Measurements from ENCODE around the gene PTDSS2.

The PTDSS2 gene

GRCh38 chr11:486189-486588 is 36.1 kb downstream of the PTDSS2 start:
- no peak overlapping the region for H3K4me3 ChIP-seq
- H3K27me3 ChIP-seq (ENCODE audit: low read depth), result no peaks in the 10 kb centered on the region
- peaks cover 5% of the 10 kb centered on the region; the same call in 1 of the 2 replicates for H3K36me3 ChIP-seq (replicated peaks)
- no peak for DNase-seq (ENCODE audit: low spot score in 2 of 2)
- no peaks in the 10 kb centered on the region for H3K4me1 ChIP-seq
- no peaks in the 10 kb centered on the region for H3K9me3 ChIP-seq
- in situ Hi-C loops (cut with MboI; ENCODE audit: low sequenced_read_pairs), result no loop called here

GRCh38 chr11:487571-488021 is 37.5 kb downstream of the PTDSS2 start:
- Histone ChIP-seq H3K4me3 (no peak overlapping the region), H3K36me3 (replicated peaks) (peaks cover 8% of the 10 kb centered on the region), H3K9me3 (no peaks in the 10 kb centered on the region), H3K27me3 (ENCODE audit: low read depth) (no peaks in the 10 kb centered on the region), H3K4me1 (no peaks in the 10 kb centered on the region)
- in situ Hi-C loops (cut with MboI; ENCODE audit: low sequenced_read_pairs), result no loop called here
- DNase-seq (ENCODE audit: low spot score in 2 of 2), result no peak

- Histone ChIP-seq H3K4me3 (no peak overlapping the region), H3K4me1 (no peaks in the 10 kb centered on the region), H3K27me3 (ENCODE audit: low read depth) (no peaks in the 10 kb centered on the region), H3K9me3 (no peaks in the 10 kb centered on the region), H3K36me3 (replicated peaks) (peaks cover 10% of the 10 kb centered on the region)
- in situ Hi-C loops (cut with MboI; ENCODE audit: low sequenced_read_pairs), result no loop called here
- DNase-seq (ENCODE audit: low spot score in 2 of 2), result no peak
Measured at GRCh38 chr11:488062-488461, 38.0 kb downstream of the PTDSS2 start.

GRCh38 chr11:488579-488978 is 38.5 kb downstream of the PTDSS2 start:
- no peaks in the 10 kb centered on the region for H3K27me3 ChIP-seq (ENCODE audit: low read depth)
- H3K4me3 ChIP-seq, result no peak overlapping the region
- peaks cover 13% of the 10 kb centered on the region for H3K36me3 ChIP-seq (replicated peaks)
- DNase-seq (ENCODE audit: low spot score in 2 of 2), result no peak
- no peaks in the 10 kb centered on the region for H3K9me3 ChIP-seq
- in situ Hi-C loops (cut with MboI; ENCODE audit: low sequenced_read_pairs), result no loop called here
- no peaks in the 10 kb centered on the region for H3K4me1 ChIP-seq

- peaks cover 15% of the 10 kb centered on the region for H3K36me3 ChIP-seq (replicated peaks)
- H3K27me3 ChIP-seq (ENCODE audit: low read depth), result no peaks in the 10 kb centered on the region
- no peak overlapping the region for H3K4me3 ChIP-seq
- H3K9me3 ChIP-seq, result no peaks in the 10 kb centered on the region
- no peaks in the 10 kb centered on the region for H3K4me1 ChIP-seq
- no peak for DNase-seq (ENCODE audit: low spot score in 2 of 2)
- in situ Hi-C loops (cut with MboI; ENCODE audit: low sequenced_read_pairs), result no loop called here
Measured at GRCh38 chr11:488992-489391, 38.9 kb downstream of the PTDSS2 start.

GRCh38 chr11:489610-490185 is 39.6 kb downstream of the PTDSS2 start:
- H3K36me3 ChIP-seq (replicated peaks), result peaks cover 21% of the 10 kb centered on the region

GRCh38 chr11:490186-490929 is 40.3 kb downstream of the PTDSS2 start:
- Histone ChIP-seq H3K9me3 (no peaks in the 10 kb centered on the region), H3K4me3 (no peak overlapping the region), H3K4me1 (no peaks in the 10 kb centered on the region), H3K36me3 (replicated peaks) (peaks cover 24% of the 10 kb centered on the region), H3K27me3 (ENCODE audit: low read depth) (no peaks in the 10 kb centered on the region)
- no peak for DNase-seq (ENCODE audit: low spot score in 2 of 2)
- in situ Hi-C loops (cut with MboI; ENCODE audit: low sequenced_read_pairs), result no loop called here

More at GRCh38 chr11:489610-490185, 39.6 kb downstream of the PTDSS2 start:
- no peak for DNase-seq (ENCODE audit: low spot score in 2 of 2)
- in situ Hi-C loops (cut with MboI; ENCODE audit: low sequenced_read_pairs), result no loop called here
- Histone ChIP-seq H3K4me3 (no peak overlapping the region), H3K4me1 (no peaks in the 10 kb centered on the region), H3K9me3 (no peaks in the 10 kb centered on the region), H3K27me3 (ENCODE audit: low read depth) (no peaks in the 10 kb centered on the region)

GRCh38 chr11:490930-491260 is 40.8 kb downstream of the PTDSS2 start:
- no peak for DNase-seq (ENCODE audit: low spot score in 2 of 2)
- H3K9me3 ChIP-seq, result no peaks in the 10 kb centered on the region
- H3K4me3 ChIP-seq, result no peak overlapping the region
- no peaks in the 10 kb centered on the region for H3K27me3 ChIP-seq (ENCODE audit: low read depth)
- H3K4me1 ChIP-seq, result no peaks in the 10 kb centered on the region
- peaks cover 30% of the 10 kb centered on the region for H3K36me3 ChIP-seq (replicated peaks)
- in situ Hi-C loops (cut with MboI; ENCODE audit: low sequenced_read_pairs), result no loop called here

- no peak for DNase-seq (ENCODE audit: low spot score in 2 of 2)
- Histone ChIP-seq H3K4me1 (no peaks in the 10 kb centered on the region), H3K4me3 (no peak overlapping the region), H3K27me3 (ENCODE audit: low read depth) (no peaks in the 10 kb centered on the region), H3K9me3 (no peaks in the 10 kb centered on the region), H3K36me3 (replicated peaks) (peaks cover 34% of the 10 kb centered on the region)
- in situ Hi-C loops (cut with MboI; ENCODE audit: low sequenced_read_pairs), result no loop called here
Measured at GRCh38 chr11:491358-491757, 41.3 kb downstream of the PTDSS2 start.

- Histone ChIP-seq H3K27me3 (ENCODE audit: low read depth) (no peaks in the 10 kb centered on the region), H3K4me1 (no peaks in the 10 kb centered on the region), H3K9me3 (no peaks in the 10 kb centered on the region), H3K4me3 (no peak overlapping the region), H3K36me3 (replicated peaks) (peaks cover 42% of the 10 kb centered on the region)
- in situ Hi-C loops (cut with MboI; ENCODE audit: low sequenced_read_pairs), result no loop called here
- DNase-seq (ENCODE audit: low spot score in 2 of 2), result no peak
Measured at GRCh38 chr11:492427-493226, 42.5 kb downstream of the PTDSS2 start.

GRCh38 chr11:494761-495536 is 44.9 kb downstream of the PTDSS2 start:
- in situ Hi-C loops (cut with MboI; ENCODE audit: low sequenced_read_pairs), result no loop called here

GRCh38 chr11:495537-495931 is 45.5 kb downstream of the PTDSS2 start:
- Histone ChIP-seq H3K4me3 (no peak overlapping the region), H3K36me3 (replicated peaks) (peaks cover 71% of the 10 kb centered on the region), H3K4me1 (no peaks in the 10 kb centered on the region), H3K27me3 (ENCODE audit: low read depth) (no peaks in the 10 kb centered on the region), H3K9me3 (no peaks in the 10 kb centered on the region)
- DNase-seq (ENCODE audit: low spot score in 2 of 2), result no peak
- in situ Hi-C loops (cut with MboI; ENCODE audit: low sequenced_read_pairs), result no loop called here

More at GRCh38 chr11:494761-495536, 44.9 kb downstream of the PTDSS2 start:
- peaks cover 65% of the 10 kb centered on the region for H3K36me3 ChIP-seq (replicated peaks)
- H3K27me3 ChIP-seq (ENCODE audit: low read depth), result no peaks in the 10 kb centered on the region
- DNase-seq (ENCODE audit: low spot score in 2 of 2), result no peak
- H3K4me3 ChIP-seq, result no peak overlapping the region
- H3K4me1 ChIP-seq, result no peaks in the 10 kb centered on the region
- no peaks in the 10 kb centered on the region for H3K9me3 ChIP-seq

- H3K27me3 ChIP-seq (ENCODE audit: low read depth), result no peaks in the 10 kb centered on the region
- no peak overlapping the region for H3K4me3 ChIP-seq
- DNase-seq (ENCODE audit: low spot score in 2 of 2), result peak in 1 of 2 experiments; percentile 43
- H3K4me1 ChIP-seq, result no peaks in the 10 kb centered on the region
- in situ Hi-C loops (cut with MboI; ENCODE audit: low sequenced_read_pairs), result no loop called here
- no peaks in the 10 kb centered on the region for H3K9me3 ChIP-seq
- H3K36me3 ChIP-seq (replicated peaks), result peaks cover 80% of the 10 kb centered on the region
Measured at GRCh38 chr11:496834-497564, 46.9 kb downstream of the PTDSS2 start.
